Putamen (tissue), 1 donor: Measurements from ENCODE around the gene UCN.
"Not testable (repeated sequence)": the region's sequence is repeated elsewhere in the genome, so short reads cannot be mapped to it uniquely, and the experiment has no call there.

ENCODE experiments used
- DNase-seq: peaks from one replicate; pipeline ENCODE4 v3.0.0-alpha.2; 2016; ENCODE audit warnings: low spot score

The UCN gene

GRCh38 chr2:27308359-27308881, at the start of gene UCN:
TSS of gene UCN (minus strand) at chr2:27308445. CDS start at chr2:27307895, 550 bp downstream.
- no peak for DNase-seq

GRCh38 chr2:27356382-27357181, 48.3 kb upstream of the UCN start, which contains the start of gene GTF3C2:
TSS of gene GTF3C2 (minus strand) at chr2:27356764. CDS start at chr2:27343554, 13,210 bp downstream.
- DNase-seq, result peak; percentile 96

- DNase-seq, result no peak
These were observed 47.8 kb upstream of the UCN start for GRCh38 chr2:27356056-27356381.

- DNase-seq, result no peak
These were observed 46.3 kb upstream of the UCN start for GRCh38 chr2:27354597-27354927.

- no peak for DNase-seq
These were observed 45.7 kb upstream of the UCN start for GRCh38 chr2:27353762-27354596.

GRCh38 chr2:27353386-27353761, 45.1 kb upstream of the UCN start:
- DNase-seq, result not testable (repeated sequence)

- DNase-seq, result no peak
These were observed 43.8 kb upstream of the UCN start for GRCh38 chr2:27351802-27352598.

- no peak for DNase-seq
These were observed 42.0 kb upstream of the UCN start for GRCh38 chr2:27350106-27350693.

- DNase-seq, result no peak
These were observed 39.4 kb upstream of the UCN start for GRCh38 chr2:27347641-27348040.

- DNase-seq, result no peak
These were observed 27.9 kb upstream of the UCN start for GRCh38 chr2:27336173-27336572.

GRCh38 chr2:27335311-27335710, 27.1 kb upstream of the UCN start:
- no peak for DNase-seq

- DNase-seq, result no peak
These were observed 16.5 kb upstream of the UCN start for GRCh38 chr2:27324720-27325119.

GRCh38 chr2:27323596-27324285, 15.5 kb upstream of the UCN start:
- peak; percentile 11 for DNase-seq

- DNase-seq, result peak; percentile 92
These were observed 14.7 kb upstream of the UCN start, which contains the start of gene MPV17 for GRCh38 chr2:27322766-27323595. TSS of gene MPV17 (minus strand) at chr2:27323097. CDS start at chr2:27322517, 580 bp downstream.

GRCh38 chr2:27322301-27322765, 14.1 kb upstream of the UCN start:
- DNase-seq, result no peak

GRCh38 chr2:27320958-27321543, 12.8 kb upstream of the UCN start:
- DNase-seq, result no peak

GRCh38 chr2:27319839-27320238, 11.6 kb upstream of the UCN start:
- DNase-seq, result not testable (repeated sequence)

GRCh38 chr2:27316655-27317412, 8.6 kb upstream of the UCN start:
- DNase-seq, result peak; percentile 58

- DNase-seq, result no peak
These were observed 6.9 kb upstream of the UCN start for GRCh38 chr2:27315122-27315521.
